Stimulated activated CD4-positive, alpha-beta T cell treated with anti-CD3 and anti-CD28 coated beads, Interleukin-15, amount 100 ng/mL, for 48 hours (primary cell): ENCODE measurements around the gene IL1RAP.

ENCODE experiments used
- DNase-seq, 2 donors: peaks; one replicate each; pipeline ENCODE4 v3.0.0-alpha.2; 2020; ENCODE audit warnings: low read depth in 2 of 2

The IL1RAP gene

DNA sequence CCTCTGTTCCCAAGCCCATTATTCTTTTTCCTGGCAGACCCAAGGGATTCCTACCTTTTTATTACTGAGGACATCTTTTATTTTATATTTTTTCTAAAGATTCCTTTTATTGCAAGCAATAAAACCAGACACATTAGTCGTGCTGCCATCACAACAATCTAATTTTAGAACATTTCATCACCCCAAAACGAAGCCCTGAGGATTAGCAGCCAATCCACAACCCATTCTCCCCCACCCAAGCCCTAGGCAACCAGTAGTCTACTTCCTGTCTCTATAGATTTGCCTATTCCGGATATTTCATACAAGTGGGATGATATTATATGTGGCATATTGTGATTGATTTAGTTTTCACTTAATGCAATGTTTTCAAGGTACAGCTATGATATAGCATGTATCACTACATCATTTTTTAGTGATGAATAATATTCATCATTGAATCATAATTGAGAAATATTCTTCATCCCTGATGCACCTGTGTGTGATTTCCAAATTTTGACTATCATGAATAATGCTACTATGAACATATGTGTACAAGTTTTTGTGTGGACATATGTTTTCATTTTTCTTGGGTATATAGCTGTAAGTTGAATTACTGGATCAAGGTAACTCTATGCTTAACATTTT, 65.7 kb downstream of the IL1RAP start:
- DNase-seq: no peak

GRCh38 chr3:190580417-190580816, 66.5 kb downstream of the IL1RAP start:
- DNase-seq: no peak

GRCh38 chr3:190581041-190581541, 67.2 kb downstream of the IL1RAP start:
- DNase-seq: no peak

DNA sequence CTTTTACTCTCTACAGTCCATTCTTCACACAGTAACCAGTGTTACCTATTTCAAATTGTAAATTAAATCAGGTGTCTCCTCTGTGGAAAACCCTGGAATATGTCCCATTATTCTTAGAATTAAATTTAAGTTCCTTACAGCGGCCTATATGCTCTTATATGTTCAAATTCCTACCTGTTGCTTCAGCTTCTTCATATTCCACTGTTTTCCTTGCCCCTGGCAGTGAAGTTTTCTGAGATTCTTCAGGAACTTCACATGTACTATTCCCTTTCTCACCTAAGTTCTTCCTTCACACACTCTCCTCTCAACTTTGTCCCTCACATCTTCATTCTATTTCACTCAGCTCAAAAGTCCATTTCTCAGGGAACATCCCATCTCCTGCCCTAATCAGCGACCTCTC, 68.8 kb downstream of the IL1RAP start:
- no peak for DNase-seq

DNA sequence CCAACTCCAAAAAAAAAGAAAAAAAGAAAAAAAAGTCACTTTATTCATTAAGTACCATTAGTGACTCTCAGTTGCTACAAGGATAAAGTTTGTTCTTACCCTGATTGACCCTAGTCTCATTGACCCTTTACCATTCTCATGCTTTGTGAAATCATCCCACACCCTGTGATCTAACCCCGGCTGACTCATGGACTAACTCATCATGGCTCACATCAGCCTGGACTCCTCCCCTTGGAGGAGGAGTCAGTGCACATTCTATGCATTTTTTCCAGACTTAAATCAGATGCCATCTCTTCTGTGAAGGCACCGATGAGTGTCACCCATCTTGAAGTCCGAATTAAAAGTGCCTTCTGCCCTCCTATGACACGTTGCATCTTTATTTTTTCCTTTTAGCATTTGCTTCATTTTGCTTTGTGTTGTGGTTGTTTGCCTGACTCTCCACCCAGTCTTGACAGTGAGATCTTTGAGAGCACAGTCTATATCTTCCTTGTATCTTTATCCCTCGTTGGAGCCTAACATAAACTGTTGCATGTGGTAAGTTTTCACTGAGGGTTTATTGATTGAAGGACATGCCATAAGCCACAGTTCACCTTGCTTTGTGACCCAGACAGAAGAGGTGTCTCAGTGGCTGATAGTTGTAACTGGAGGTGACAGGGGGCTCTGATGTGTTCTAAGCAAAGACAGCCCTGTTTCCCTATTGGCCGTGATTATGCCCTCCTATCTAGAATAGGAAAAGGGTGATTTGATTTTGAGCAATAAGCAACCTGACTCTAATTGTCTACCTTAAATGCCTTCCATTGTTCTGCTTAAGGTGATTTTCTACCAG, 72.1 kb downstream of the IL1RAP start:
- DNase-seq: peak; percentile 47 to 57

- DNase-seq: peak in 1 of 2 donors; percentile 36
These were observed 72.7 kb downstream of the IL1RAP start for GRCh38 chr3:190586631-190587011.

DNA sequence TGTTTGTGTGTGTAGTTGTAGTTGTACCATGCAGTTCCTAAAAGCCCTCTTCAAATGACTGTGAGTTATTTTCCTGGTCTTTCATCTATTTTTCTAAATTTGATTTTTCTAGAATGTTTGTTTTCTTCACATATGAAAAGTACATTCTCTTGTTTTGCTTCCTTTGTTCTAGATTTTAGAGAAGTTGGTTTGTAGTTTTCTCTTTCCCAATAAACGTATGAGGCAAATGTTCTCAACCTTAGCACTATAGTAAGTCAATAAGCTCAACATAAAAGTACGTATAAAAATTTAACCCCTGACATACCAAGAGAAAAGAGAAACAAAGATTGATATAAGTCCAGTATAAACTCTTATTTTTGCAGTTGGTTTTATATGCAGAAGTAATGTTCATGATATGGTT, 74.7 kb downstream of the IL1RAP start:
- DNase-seq: no peak

DNA sequence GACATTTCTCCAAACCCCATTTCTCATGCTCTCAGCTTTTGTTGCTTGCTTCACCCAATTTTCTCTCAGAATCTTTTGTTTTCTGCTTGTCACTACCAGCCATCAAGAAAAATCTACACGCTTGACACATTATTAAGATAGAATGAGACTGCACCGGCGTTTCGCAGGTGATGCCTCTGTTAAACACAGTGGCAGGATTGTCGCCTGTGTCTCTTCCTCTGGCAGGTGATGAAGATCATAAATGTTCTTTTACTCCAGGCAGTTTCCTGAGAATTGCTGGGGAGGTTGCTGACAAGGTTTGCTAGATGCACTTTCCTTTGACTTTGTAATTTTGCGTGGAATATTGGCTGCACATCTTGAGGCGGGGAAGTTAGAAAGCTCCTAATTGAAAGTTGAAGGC, 75.4 kb downstream of the IL1RAP start:
- DNase-seq: no peak

GRCh38 chr3:190591080-190591479, 77.2 kb downstream of the IL1RAP start:
- DNase-seq: no peak

- DNase-seq: no peak
These were observed 79.2 kb downstream of the IL1RAP start for GRCh38 chr3:190593075-190593474.

DNA sequence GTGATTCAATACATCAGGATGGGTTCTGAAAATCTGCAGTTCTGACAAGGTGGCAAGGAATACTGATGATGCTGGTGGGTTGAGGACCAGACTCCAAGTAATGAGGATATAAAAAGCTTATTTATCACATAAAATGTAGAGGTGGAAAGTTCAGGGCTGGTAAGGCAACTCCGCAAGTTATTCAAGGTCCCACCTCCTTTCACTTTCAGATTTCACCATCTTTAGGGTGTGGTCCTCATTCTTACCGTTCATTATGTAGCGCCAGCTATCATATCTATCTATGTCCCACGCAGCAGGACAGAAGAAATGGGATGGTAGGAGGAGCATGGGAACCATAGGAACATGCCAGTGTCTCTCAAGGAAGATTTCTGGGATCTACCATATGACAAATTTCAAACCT, 80.3 kb downstream of the IL1RAP start:
- DNase-seq: no peak

DNA sequence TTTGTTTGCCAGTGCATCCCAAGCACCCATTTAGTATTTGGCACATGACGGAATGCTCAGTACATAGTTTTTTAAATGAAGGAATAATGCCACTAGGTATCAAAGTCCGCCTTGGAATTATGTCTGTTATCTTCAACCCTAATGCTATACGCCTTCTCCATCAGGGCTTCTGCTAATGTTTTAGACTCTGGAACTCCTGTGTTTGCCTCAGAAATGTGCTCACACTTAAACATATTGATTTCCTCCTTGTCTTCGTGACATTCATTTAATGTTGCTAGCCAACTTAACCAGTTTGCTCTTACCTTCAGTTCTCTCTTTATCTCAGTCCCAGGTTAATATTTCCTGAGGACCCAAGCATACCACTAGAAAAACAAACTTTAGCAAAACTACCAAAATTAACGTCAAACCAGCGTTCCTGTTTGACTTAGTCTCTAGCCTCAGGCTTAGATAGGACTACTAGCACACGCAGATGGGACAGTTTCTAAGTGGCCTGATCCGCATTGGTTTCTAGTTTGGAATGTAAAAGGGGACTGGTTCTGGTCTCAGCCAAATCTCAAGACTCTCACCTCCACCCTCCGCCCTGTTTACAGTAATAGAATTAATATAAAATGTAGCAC, 81.4 kb downstream of the IL1RAP start:
- DNase-seq: no peak

DNA sequence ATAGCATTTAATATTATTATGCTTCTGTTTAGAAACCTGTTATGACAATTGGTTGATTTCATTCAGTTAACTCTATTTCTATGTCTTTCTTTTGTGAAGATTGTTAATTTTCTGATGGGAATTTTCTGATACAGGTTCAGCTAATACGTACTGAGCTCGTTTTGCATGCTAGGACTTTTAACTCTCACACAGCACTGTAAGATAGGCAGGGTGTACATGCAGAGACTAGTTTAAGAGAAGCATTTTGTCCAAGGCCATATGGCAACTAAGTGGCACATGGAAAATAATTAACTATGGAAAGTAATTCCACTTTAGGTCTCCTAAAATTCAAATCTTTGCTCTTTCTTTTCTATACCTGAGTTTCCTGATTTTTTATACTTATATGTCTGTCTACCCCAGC, 81.9 kb downstream of the IL1RAP start:
- no peak for DNase-seq

- DNase-seq: no peak
These were observed 82.7 kb downstream of the IL1RAP start for GRCh38 chr3:190596349-190597285.

DNA sequence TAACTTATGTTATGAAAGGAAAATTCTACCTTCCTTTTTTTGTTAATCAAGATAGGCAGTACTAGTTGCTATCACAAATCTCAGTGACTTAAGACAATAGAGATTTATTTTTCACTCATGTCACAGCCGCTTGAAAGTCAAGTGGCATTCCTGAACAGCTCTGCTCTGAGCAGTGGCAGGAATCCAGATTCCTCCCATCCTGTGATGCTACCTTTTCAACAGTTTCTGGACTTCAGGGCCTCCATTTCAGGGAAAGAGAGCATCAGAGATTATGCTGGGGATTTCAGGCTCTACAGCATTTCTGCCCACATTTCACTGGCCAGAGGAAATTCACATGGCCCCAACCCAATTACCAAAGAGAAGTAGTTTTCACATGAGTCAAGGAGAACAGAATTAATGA, 83.4 kb downstream of the IL1RAP start:
- no peak for DNase-seq

DNA sequence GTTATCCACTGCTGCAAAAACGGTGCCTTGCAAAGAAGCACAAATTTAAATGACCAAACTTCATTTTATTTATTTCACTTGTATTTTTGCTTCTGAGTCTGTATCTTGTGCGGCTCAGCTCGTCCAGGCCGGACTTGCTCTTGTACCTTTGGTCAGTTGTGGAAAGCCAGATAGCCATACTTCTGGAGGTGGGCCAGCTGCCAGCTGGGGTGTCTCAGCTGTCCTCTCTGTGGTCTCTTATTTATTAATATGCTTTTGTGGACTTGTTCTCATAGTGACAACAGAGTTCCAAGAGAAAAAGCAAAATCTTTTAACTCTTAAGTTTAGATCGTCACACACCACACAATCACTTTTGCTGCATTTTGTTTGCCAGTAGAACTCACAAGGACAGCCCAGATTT, 87.7 kb downstream of the IL1RAP start:
- DNase-seq: no peak

- no peak for DNase-seq
These were observed 91.5 kb downstream of the IL1RAP start for GRCh38 chr3:190605385-190605784.

DNA sequence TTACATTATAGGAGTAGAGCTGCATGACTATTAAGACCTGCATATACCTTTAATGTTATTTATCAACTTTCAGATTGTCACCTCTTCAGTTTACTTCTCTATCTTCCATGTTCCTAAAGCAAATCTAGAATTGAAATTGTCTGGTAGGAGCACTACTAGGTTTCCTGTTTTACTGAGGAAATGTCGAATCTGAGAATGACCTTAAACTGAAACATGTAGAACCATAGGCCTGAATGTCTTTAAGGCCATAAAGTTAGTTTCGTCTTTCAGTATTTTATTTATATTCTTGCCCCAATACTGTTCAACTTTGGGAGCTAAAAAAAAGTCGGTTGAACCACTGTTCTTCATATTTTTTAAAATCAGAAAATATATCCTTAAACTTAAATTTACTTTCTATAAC, 92.7 kb downstream of the IL1RAP start:
- no peak for DNase-seq

DNA sequence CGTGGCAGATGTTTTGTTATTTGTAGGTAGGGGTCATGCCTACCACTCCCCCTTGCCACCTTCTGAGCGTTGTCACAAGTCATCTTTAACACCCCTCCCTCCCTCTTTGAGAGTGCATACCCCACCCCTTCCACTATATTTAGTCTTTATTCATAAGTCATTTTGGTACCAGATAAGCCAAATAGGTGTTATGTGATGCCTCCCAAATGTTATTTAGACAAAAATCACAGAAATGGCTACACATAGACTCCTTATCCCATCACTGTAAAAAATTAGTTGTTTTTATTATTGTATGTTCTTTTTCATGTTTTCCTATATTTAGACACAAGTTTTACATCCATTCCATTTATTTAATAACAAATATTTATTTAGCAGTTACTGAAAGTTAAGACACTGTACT, 93.1 kb downstream of the IL1RAP start:
- no peak for DNase-seq

DNA sequence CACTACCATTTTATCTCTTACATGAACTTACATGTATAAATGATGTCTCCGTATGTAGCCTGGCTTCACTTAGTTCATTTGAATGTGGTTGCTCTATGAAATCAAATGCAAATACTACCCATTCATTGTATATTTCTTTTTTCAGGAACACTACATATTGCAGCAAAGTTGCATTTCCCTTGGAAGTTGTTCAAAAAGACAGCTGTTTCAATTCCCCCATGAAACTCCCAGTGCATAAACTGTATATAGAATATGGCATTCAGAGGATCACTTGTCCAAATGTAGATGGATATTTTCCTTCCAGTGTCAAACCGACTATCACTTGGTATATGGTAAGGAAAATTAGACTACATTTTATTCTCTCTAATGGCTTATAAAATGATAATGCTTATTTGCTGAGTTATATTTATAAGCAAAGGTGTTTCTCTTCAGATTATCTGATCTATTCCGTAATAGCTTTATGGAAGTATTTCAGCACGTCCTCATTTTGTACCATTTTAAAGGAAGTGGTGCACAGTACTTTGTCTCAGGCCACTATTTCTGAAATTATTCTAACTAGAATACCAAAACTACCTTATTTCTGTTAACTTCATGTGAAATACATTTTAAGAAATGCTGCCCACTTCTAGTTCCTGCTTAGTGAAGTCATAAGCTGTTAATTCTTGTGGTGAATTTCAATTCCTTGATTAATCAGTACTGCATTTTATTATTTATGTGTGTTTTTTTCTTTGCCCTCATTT, 95.1 kb downstream of the IL1RAP start:
- DNase-seq: no peak
